Muscle layer of colon (tissue), 2 donors: ENCODE data around the gene SIAH3.

Source experiments
- H3K27ac ChIP-seq: one replicate; pipeline ENCODE4 v1.7.0; 2013; ENCODE audit warnings: low read depth, mild to moderate bottlenecking, low read length, moderate library complexity
- H3K27me3 ChIP-seq, 2 donors: one replicate each; pipeline ENCODE4 v1.7.0; 2013; ENCODE audit warnings: low read length in 2 of 2, mild to moderate bottlenecking in 2 of 2; ENCODE audit not compliant: insufficient read depth in 2 of 2, control insufficient read depth in 1 of 2
- H3K36me3 ChIP-seq: one replicate; pipeline ENCODE4 v1.7.0; 2013; ENCODE audit warnings: mild to moderate bottlenecking, low read length; ENCODE audit not compliant: insufficient read depth
- H3K4me1 ChIP-seq: one replicate; pipeline ENCODE4 v1.7.0; 2013; ENCODE audit warnings: mild to moderate bottlenecking, low read length; ENCODE audit not compliant: insufficient read depth
- H3K4me3 ChIP-seq, 2 donors: one replicate each; pipeline ENCODE4 v1.7.0; 2013; ENCODE audit warnings: low read length in 2 of 2, low read depth in 1 of 2, mild to moderate bottlenecking in 1 of 2, moderate library complexity in 1 of 2
- H3K9ac ChIP-seq: one replicate; pipeline ENCODE4 v1.7.0; 2013; ENCODE audit warnings: low read length
- H3K9me3 ChIP-seq: one replicate; pipeline ENCODE4 v1.7.0; 2013; ENCODE audit warnings: mild to moderate bottlenecking, low read length
- donor health status: abdominal sarcoma.
- donor health status: Adenocarcinoma of cecum.

SIAH3 gene

DNA sequence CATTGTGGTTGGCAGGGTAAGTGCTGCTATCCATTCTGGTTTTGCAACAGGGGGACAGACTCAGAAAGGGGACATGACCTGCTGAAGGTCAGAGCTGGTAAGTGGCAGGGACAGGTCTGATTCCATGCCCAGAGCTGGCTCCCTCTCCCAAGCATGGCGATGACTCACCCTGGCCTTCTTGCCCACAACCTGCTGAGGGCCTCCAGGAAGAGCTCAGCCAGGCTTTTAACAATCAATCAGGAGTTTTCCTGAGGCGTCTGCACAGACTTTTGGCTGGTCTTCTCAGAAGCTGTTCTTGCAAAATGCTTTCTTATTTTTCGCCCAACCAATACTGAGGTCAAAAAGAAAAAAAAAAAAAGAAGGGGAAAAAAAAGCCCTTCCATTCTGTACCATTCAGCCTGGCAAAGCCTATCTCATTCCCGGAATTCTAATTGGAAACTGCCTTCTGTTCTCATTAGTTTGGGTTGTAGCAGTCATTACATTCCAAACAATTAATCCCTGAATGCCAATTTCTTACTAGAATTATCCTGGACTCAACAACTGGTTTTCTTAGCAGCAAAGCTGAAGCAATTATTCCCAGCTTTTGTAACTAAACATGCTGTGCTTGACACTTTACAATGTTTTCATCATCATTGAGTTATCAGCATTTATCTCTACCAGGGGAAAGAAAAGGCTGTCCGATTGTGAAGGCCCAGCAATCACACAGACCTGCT is 17.7 kb downstream of the SIAH3 start:
- no peaks in the 10 kb centered on the region for H3K9me3 ChIP-seq
- H3K9ac ChIP-seq: no peak overlapping the region
- H3K4me3 ChIP-seq: no peak overlapping the region
- H3K27me3 ChIP-seq: no peaks in the 10 kb centered on the region
- H3K36me3 ChIP-seq: no peaks in the 10 kb centered on the region
- no peak overlapping the region for H3K27ac ChIP-seq
- peaks cover 14% of the 10 kb centered on the region for H3K4me1 ChIP-seq

DNA sequence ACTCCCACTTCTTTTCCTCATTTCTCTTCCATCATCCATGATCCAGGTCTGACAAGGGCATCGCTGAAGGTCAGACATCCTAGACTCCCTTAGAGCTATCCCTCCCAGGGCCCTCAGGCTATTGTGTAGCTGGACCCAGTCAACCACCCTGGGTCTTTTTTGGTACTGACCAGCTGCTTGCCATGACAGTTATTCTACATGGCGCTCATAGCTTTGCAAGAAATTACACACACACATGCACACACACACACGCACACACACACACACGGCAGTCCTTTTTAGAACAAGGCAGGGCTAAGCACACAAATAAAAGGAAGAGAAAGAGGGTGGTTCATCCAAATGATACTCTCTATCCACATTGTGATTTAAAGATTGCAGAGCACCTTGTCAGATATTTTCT is 18.3 kb downstream of the SIAH3 start:
- Histone ChIP-seq H3K9ac (no peak overlapping the region), H3K27ac (no peak overlapping the region), H3K4me3 (no peak overlapping the region), H3K36me3 (no peaks in the 10 kb centered on the region), H3K4me1 (peaks cover 14% of the 10 kb centered on the region), H3K27me3 (no peaks in the 10 kb centered on the region), H3K9me3 (no peaks in the 10 kb centered on the region)

DNA sequence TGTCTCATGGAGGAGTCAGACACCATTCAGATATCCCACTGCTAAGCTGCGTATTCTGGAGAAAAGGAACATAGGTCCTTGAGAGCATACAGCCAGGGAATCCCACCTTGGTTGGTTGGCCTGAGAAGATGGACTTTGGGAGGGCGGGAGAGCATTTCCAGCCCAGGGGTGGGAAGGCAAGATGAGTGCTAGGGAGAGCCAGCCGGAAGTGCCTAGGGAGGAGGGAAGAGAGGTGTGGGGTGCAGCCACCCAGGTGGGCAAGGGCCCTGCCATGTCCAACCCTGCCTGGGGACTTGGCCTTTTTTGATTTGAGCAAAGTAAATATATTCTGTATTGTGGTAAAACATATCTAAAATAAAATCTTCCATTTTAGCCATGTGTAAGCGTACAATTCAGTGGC is 19.7 kb downstream of the SIAH3 start:
- H3K9me3 ChIP-seq: no peaks in the 10 kb centered on the region
- no peak overlapping the region for H3K9ac ChIP-seq
- peaks cover 14% of the 10 kb centered on the region for H3K4me1 ChIP-seq
- H3K27ac ChIP-seq: no peak overlapping the region
- no peaks in the 10 kb centered on the region for H3K27me3 ChIP-seq
- H3K36me3 ChIP-seq: no peaks in the 10 kb centered on the region
- H3K4me3 ChIP-seq: no peak overlapping the region

DNA sequence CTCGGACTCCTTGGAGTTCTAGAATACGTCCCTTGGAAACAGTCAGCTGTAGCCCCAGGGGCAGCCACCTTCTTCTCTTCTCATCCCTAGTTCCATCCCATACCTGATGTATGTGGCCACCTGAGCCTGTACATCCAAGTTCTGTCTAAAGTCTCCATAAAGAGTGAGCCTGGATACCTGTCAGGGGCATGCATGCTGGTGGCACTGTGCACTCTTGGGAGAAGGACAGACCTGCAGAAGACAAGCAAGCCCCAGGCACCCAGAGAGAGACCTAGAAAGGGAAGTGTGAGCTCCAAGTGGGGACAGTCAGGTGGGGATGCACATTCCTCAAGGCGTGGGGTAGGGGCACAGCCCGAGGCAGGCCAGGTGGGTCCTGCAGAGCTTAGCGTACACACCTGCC is 21.4 kb downstream of the SIAH3 start:
- Histone ChIP-seq H3K36me3 (no peaks in the 10 kb centered on the region), H3K27ac (no peak overlapping the region), H3K4me1 (peaks cover 14% of the 10 kb centered on the region)

DNA sequence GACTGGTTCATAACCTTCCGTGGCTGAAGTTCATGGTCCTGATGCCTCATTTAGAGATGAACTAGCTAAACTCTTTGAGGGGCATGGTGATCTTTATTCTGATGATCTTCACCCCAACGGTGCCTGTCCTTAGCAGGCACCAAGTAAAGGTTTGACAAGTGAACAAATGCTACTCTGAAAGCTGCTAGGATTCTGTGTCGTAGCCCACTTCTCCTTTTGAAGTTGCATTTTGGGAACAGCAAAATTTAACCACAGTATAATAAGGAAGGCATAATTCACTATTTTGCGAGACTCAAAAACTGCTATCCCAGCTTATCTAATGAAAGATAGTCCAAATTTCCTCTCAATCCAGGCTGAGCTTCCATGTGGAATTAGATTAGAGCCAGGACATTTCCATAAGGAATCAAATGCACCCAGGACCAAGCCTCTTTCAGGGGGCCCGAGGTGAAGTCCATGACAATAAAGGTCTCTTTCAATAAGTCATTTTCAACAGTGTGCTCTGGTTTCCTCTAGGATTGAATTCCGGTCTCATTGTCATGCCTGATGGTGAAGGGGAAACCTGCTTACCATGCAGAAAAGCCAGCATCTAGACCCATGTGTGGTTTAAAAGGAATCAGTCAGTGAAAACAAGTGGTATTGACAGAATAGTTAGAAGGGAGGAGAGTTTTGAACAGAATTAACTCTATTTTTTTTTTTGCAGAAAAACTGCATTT is 23.1 kb downstream of the SIAH3 start:
- no peaks in the 10 kb centered on the region for H3K36me3 ChIP-seq
- H3K27ac ChIP-seq: no peak overlapping the region
- H3K27me3 ChIP-seq: no peaks in the 10 kb centered on the region
- peaks cover 2% of the 10 kb centered on the region for H3K4me1 ChIP-seq
- no peak overlapping the region for H3K9ac ChIP-seq
- no peaks in the 10 kb centered on the region for H3K9me3 ChIP-seq
- H3K4me3 ChIP-seq: no peak overlapping the region

More for the DNA sequence above, 21.4 kb downstream of the SIAH3 start:
- no peaks in the 10 kb centered on the region for H3K9me3 ChIP-seq
- H3K9ac ChIP-seq: no peak overlapping the region
- no peak overlapping the region for H3K4me3 ChIP-seq
- no peaks in the 10 kb centered on the region for H3K27me3 ChIP-seq

DNA sequence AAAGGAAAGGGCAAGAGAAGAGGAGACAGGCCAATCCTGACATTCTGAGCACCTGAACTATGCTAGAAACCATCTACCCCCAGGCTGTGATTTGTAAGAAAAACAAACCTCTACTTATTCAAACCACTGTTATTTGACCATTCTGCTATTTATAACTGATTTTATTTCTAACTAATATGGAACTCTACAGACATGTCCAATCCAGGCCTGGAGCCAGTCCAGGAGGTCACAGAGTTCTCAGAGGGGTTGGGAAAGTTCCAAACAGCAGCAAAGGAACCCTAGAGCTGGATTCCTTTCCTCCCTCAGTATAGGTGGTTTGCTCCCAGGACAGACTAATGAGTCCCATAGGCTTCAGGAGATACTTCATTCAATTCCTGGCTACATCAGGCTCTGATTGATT is 24.2 kb downstream of the SIAH3 start:
- Histone ChIP-seq H3K4me3 (no peak overlapping the region), H3K36me3 (no peaks in the 10 kb centered on the region), H3K27me3 (no peaks in the 10 kb centered on the region), H3K27ac (no peak overlapping the region), H3K9me3 (no peaks in the 10 kb centered on the region), H3K9ac (no peak overlapping the region), H3K4me1 (no peaks in the 10 kb centered on the region)

DNA sequence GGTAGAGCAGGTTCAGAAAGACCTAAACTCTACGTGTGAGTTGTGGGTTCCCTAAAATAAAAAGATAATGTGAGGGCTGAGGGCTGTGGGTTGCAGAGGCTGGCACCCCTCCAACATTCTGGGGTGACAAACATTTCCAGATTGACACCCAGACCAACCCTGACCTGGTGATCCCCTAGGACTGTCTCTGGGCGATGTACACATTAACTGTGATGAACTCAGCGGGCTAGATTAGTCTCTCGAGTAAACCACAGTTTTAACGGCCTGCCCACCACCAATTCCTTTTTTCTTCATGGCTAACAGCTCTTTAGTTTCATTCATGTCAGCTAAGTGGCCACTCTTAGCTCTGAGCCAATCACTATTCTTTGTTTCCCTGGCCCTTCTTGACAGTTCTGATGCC is 24.8 kb downstream of the SIAH3 start:
- no peak overlapping the region for H3K4me3 ChIP-seq
- H3K4me1 ChIP-seq: no peaks in the 10 kb centered on the region
- no peaks in the 10 kb centered on the region for H3K27me3 ChIP-seq
- H3K27ac ChIP-seq: no peak overlapping the region
- no peak overlapping the region for H3K9ac ChIP-seq
- no peaks in the 10 kb centered on the region for H3K9me3 ChIP-seq
- H3K36me3 ChIP-seq: no peaks in the 10 kb centered on the region

DNA sequence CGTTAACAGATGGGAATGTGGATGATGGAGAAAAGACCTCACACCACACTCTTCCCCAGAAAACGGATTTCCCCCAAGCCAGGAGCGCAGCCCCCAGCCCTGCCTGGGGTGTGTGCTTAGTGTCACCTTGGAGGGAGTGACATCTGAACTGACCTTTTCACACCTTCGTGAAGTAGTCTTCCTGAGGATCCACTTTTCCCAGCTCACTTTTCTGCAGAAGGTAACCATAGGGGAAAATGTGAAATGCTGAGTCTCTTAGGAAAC is 26.2 kb downstream of the SIAH3 start:
- H3K4me3 ChIP-seq: no peak overlapping the region
- H3K4me1 ChIP-seq: no peaks in the 10 kb centered on the region
- H3K27me3 ChIP-seq: no peaks in the 10 kb centered on the region
- H3K9me3 ChIP-seq: no peaks in the 10 kb centered on the region
- H3K9ac ChIP-seq: no peak overlapping the region
- H3K36me3 ChIP-seq: no peaks in the 10 kb centered on the region
- no peak overlapping the region for H3K27ac ChIP-seq

DNA sequence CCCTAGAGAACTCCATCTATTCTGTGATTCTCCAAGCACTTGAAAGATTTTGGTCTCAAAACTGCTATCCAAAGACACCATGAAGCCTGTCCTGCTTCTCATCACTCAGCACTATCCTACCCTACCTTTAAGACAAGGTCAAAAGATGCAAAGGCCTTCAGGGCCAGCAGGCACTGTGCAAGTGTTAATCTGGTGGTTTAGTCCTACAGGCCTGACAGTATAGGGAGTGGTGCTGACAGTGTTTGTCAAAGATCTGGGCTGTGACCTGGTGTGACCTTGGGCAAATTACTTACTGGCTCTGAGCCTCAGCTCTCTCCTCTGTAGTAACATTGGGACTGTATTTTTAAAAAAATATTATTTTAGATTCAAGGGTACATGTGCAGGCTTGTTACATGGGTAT is 28.0 kb downstream of the SIAH3 start:
- no peak overlapping the region for H3K27ac ChIP-seq
- H3K9ac ChIP-seq: no peak overlapping the region
- H3K4me3 ChIP-seq: no peak overlapping the region
- no peaks in the 10 kb centered on the region for H3K36me3 ChIP-seq
- no peaks in the 10 kb centered on the region for H3K27me3 ChIP-seq
- no peaks in the 10 kb centered on the region for H3K4me1 ChIP-seq
- H3K9me3 ChIP-seq: no peaks in the 10 kb centered on the region

DNA sequence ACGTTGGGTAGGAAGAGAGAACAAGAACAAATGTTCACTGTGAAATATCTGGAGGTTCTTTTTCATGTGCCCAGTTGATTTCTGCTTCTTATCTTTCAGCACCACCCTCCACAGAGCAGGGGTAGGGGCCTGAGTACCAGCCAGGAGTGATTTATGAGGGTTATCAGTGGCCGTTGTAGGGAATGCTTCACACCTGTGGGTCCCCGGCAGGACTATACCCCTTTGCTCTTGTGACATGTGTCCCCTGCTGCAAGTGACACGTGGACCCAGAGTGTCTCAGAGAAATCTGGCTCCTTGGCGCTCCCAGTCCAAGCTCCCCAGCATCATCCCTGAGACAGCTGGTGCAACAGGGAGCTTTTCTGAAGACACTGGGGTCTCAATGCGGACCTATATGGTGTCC is 29.7 kb downstream of the SIAH3 start:
- Histone ChIP-seq H3K4me1 (no peaks in the 10 kb centered on the region), H3K9me3 (no peaks in the 10 kb centered on the region), H3K9ac (no peak overlapping the region), H3K4me3 (no peak overlapping the region), H3K27ac (no peak overlapping the region), H3K36me3 (no peaks in the 10 kb centered on the region), H3K27me3 (no peaks in the 10 kb centered on the region)

DNA sequence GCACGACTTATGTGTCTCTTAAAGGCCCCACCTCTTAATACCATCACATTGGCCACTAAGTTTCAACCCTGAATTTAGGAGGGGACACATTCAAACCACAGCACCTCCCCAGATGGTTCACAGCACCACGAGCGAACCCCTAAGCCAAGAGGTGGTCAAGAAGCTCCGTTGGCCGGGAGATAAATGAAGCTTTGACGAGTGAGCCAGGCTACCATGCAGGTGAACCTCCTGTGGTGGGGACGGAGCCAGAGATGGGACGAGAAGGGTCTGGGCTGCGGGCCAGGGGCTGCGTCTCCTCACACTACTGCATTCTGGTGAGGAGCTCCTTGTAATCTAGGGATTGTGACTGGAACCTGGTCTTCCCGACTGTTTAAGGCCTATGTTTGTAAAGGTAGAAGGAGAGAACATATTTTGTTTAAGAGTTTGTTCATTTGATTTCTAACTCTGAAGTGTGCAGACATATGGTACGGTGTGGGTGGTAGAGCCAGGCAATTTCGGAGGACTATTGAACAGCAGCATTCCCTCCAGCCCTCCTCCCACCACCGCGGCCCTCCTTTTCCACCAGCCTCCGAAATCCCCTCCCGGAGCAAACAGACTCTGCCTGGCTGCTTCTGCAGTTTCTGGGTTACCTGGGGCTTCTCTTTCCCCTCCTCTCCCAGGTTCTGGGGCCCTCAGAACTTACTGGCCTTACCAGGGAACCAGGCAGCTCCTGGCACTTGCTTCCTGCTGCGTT is 31.3 kb downstream of the SIAH3 start:
- Histone ChIP-seq H3K27me3 (no peaks in the 10 kb centered on the region), H3K9ac (no peak overlapping the region), H3K9me3 (no peaks in the 10 kb centered on the region), H3K36me3 (no peaks in the 10 kb centered on the region), H3K27ac (no peak overlapping the region), H3K4me1 (no peaks in the 10 kb centered on the region), H3K4me3 (no peak overlapping the region)
